Measurements from ENCODE around the gene RPS14. TPM values are rescaled to one million over a fixed set of nuclear protein-coding genes. Genes with fewer than 3 reads are reported as not detected.

RPS14 gene
- total RNA-seq, 2 experiments from 2014 or later, result 3,748 to 3,882 TPM

- H3K9me3 Mint-ChIP-seq, result peaks cover 2% of the 10 kb centered on the region
- H3K4me1 Mint-ChIP-seq (ENCODE audit: low read depth), result peaks cover 15% of the 10 kb centered on the region
- H3K27me3 Mint-ChIP-seq, result no peaks in the 10 kb centered on the region
- ChIA-PET POLR2A (no interaction called here), CTCF (interaction anchor here (1.6 kb wide), 1 partner anchor 92 kb away, joined by 4 read pairs; no protein-coding TSS in a partner anchor)
- H3K27ac Mint-ChIP-seq, result no peak overlapping the region
- no peak for DNase-seq
- H3K36me3 Mint-ChIP-seq, result peaks cover 17% of the 10 kb centered on the region
- intact Hi-C loops (cut with micrococcal nuclease), result no loop called here
- H3K4me3 Mint-ChIP-seq, result no peak overlapping the region
Measured at GRCh38 chr5:150452914-150453313, 3.4 kb upstream of the RPS14 start.

DNA sequence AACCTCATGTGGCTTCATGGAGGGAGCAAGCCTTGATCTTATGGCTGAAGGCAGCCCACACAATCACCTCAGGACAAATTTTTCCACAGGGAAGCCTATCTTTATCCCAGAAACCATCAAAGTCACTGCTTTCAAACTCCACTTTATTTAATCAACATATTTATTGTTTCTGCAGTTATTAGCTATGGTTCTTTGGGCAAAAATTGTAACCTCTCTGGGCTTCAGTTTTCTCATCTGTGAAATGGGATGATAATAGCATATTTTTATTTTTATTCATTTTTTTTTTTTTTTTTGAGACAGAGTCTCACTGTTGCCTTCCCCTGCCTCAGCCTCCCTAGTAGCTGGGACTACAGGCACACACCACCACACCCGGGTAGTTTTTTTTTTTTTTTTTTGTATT, 2.1 kb upstream of the RPS14 start:
- ChIA-PET POLR2A (interaction anchor here (1.7 kb wide), 1 partner anchor 8 kb away, joined by 6 read pairs; no protein-coding TSS in a partner anchor), CTCF (interaction anchor here (1.6 kb wide), 1 partner anchor 93 kb away, joined by 4 read pairs; no protein-coding TSS in a partner anchor)
- H3K4me1 Mint-ChIP-seq (ENCODE audit: low read depth), result peaks cover 19% of the 10 kb centered on the region
- H3K27me3 Mint-ChIP-seq, result no peaks in the 10 kb centered on the region
- DNase-seq, result no peak
- H3K9me3 Mint-ChIP-seq, result peaks cover 2% of the 10 kb centered on the region
- H3K4me3 Mint-ChIP-seq, result no peak overlapping the region
- H3K27ac Mint-ChIP-seq, result no peak overlapping the region
- intact Hi-C loops (cut with micrococcal nuclease), result no loop called here
- peaks cover 30% of the 10 kb centered on the region for H3K36me3 Mint-ChIP-seq

DNA sequence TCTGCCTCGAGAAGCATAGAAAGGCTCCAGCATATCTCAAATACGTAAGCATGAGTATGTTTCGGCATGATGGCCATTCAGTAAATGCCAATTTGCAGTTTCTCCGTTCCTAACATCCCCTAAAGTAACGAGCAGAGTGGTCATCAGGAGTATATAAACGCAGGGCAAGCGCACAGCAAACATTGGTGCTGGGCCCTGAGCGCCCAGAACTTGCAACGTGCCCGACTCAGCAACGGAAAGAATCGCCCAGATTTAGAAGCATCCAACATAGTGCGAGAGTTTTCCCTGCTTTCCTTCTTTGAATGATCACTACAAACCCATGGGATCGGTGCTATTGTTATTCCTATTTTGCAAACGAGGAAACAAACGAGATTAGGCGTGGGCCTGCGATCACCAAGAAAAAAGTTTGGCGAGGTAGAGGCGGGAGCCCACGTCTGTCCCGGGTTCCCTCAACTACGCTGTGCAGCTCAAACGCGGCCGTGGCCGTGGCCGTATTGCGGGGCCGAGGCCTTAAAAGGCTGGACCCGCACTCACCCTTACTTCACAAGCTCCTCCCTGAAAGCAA, 505 bp downstream of the RPS14 start:
- Mint-ChIP-seq H3K9me3 (peaks cover 2% of the 10 kb centered on the region), H3K4me3 (peak overlapping the region; percentile 91), H3K36me3 (peaks cover 52% of the 10 kb centered on the region), H3K4me1 (ENCODE audit: low read depth) (peaks cover 32% of the 10 kb centered on the region), H3K27me3 (no peaks in the 10 kb centered on the region), H3K27ac (peak overlapping the region; percentile 99)
- POLR2A ChIA-PET, result interaction anchor here (0.6 to 1.5 kb wide), 3 partner anchors 8 to 252 kb away, joined by 3 to 4 read pairs (median 4); partner anchors contain the start of genes CD74 and RBM22
- DNase-seq, result no peak
- intact Hi-C loops (cut with micrococcal nuclease), result loop anchor here (1.0 to 5.0 kb wide), 2 partner anchors 92 to 703 kb away; partner anchors contain the start of gene TCOF1
- CTCF ChIA-PET, result interaction anchor here (0.7 to 2.4 kb wide), 8 partner anchors 10 to 899 kb away, joined by 3 to 25 read pairs (median 6); partner anchors contain the start of gene CD74

DNA sequence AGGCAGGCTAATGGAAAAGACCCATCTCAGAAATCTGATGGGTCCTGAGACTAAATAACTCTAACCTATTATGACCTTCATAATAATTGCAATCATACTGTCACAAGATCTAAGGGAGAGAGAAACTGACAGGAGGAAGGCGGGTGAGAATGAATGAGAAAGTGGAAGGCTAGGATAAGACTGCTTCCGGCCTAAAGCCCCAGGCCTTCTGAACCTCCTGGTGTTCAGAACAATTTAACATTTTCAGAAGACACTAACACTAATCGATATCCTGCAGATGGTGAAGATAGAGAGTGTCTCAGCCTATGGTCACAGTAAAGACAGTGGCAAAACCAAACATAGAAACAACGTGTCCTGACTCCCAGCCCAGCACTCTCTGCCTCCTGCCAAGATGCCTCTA, 1.2 kb downstream of the RPS14 start:
- Mint-ChIP-seq H3K9me3 (peaks cover 2% of the 10 kb centered on the region), H3K27ac (peak overlapping the region; percentile 99), H3K4me3 (peak overlapping the region; percentile 91), H3K4me1 (ENCODE audit: low read depth) (peaks cover 34% of the 10 kb centered on the region), H3K36me3 (peaks cover 59% of the 10 kb centered on the region), H3K27me3 (no peaks in the 10 kb centered on the region)
- intact Hi-C loops (cut with micrococcal nuclease), result loop anchor here (5.0 kb wide), 1 partner anchor 704 kb away; no protein-coding TSS in a partner anchor
- POLR2A ChIA-PET, result no interaction called here
- CTCF ChIA-PET, result interaction anchor here (2.0 to 3.5 kb wide), 2 partner anchors 10 kb away, joined by 9 to 11 read pairs; no protein-coding TSS in a partner anchor
- no peak for DNase-seq

- POLR2A ChIA-PET, result no interaction called here
- Mint-ChIP-seq H3K4me3 (peak overlapping the region; percentile 91), H3K36me3 (peaks cover 63% of the 10 kb centered on the region), H3K4me1 (ENCODE audit: low read depth) (peaks cover 36% of the 10 kb centered on the region), H3K27ac (peak overlapping the region; percentile 99), H3K27me3 (no peaks in the 10 kb centered on the region), H3K9me3 (peaks cover 2% of the 10 kb centered on the region)
- intact Hi-C loops (cut with micrococcal nuclease), result loop anchor here (5.0 kb wide), 1 partner anchor 705 kb away; no protein-coding TSS in a partner anchor
- DNase-seq, result no peak
- CTCF ChIA-PET, result interaction anchor here (0.8 to 3.5 kb wide), 2 partner anchors 9 to 11 kb away, joined by 4 to 11 read pairs; no protein-coding TSS in a partner anchor
Measured at GRCh38 chr5:150447188-150447587, 2.4 kb downstream of the RPS14 start.

DNA sequence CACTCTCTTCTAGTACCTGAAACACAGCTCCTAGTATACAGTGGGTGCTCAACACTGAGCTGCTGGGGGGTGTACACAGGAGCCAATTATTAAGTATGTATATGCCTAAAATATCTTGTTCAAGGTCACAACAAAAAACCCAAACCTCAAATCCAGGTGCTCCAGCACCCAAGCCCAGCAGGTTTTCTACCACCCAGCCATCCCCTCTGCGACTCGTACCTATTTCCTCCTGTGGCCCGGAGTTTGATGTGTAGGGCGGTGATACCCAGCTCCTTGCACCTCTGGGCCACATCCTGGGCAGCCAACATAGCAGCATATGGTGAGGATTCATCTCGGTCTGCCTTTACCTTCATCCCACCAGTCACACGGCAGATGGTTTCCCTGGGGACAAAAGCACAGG, 3.0 kb downstream of the RPS14 start:
- POLR2A ChIA-PET, result interaction anchor here (0.6 to 1.2 kb wide), 2 partner anchors 33 to 67 kb away, joined by 4 to 6 read pairs; partner anchors contain the start of gene CD74
- Mint-ChIP-seq H3K27me3 (no peaks in the 10 kb centered on the region), H3K4me1 (ENCODE audit: low read depth) (peaks cover 36% of the 10 kb centered on the region), H3K27ac (peak overlapping the region; percentile 99), H3K36me3 (peaks cover 64% of the 10 kb centered on the region), H3K9me3 (peaks cover 2% of the 10 kb centered on the region), H3K4me3 (peak overlapping the region; percentile 21)
- CTCF ChIA-PET, result interaction anchor here (0.8 to 3.5 kb wide), 2 partner anchors 9 to 10 kb away, joined by 4 to 11 read pairs; no protein-coding TSS in a partner anchor
- intact Hi-C loops (cut with micrococcal nuclease), result loop anchor here (5.0 kb wide), 1 partner anchor 706 kb away; no protein-coding TSS in a partner anchor
- no peak for DNase-seq

- H3K27ac Mint-ChIP-seq, result peak overlapping the region; percentile 99
- CTCF ChIA-PET, result interaction anchor here (1.1 to 3.5 kb wide), 2 partner anchors 8 to 10 kb away, joined by 4 to 11 read pairs; no protein-coding TSS in a partner anchor
- H3K4me1 Mint-ChIP-seq (ENCODE audit: low read depth), result peaks cover 36% of the 10 kb centered on the region
- peaks cover 67% of the 10 kb centered on the region for H3K36me3 Mint-ChIP-seq
- POLR2A ChIA-PET, result interaction anchor here (0.6 to 1.2 kb wide), 3 partner anchors 33 to 716 kb away, joined by 3 to 6 read pairs (median 4); partner anchors contain the start of genes CD74 and PPARGC1B
- intact Hi-C loops (cut with micrococcal nuclease), result loop anchor here (5.0 kb wide), 1 partner anchor 706 kb away; no protein-coding TSS in a partner anchor
- peak overlapping the region; percentile 21 for H3K4me3 Mint-ChIP-seq
- H3K9me3 Mint-ChIP-seq, result peaks cover 2% of the 10 kb centered on the region
- DNase-seq, result no peak
- H3K27me3 Mint-ChIP-seq, result no peaks in the 10 kb centered on the region
Measured at GRCh38 chr5:150446088-150446487, 3.5 kb downstream of the RPS14 start.

DNA sequence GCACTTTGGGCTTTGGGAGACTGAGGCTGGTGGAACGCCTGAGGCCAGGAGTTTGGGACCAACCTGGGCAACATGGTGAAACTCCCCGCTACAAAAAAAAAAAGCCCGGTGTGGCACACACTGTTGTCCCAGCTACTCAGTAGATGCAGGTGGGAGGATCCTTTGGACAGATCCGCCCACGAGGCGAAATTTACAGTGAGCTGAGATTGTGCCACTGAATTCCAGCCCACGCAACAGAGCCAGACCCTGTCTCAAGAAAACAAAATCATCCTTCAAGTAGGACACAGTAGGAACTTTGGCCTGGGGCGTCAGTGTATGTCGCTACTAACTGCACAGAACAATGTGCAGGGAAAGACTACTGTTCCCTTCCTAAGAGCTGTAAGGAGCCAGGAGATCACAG, 4.8 kb downstream of the RPS14 start:
- Mint-ChIP-seq H3K9me3 (no peaks in the 10 kb centered on the region), H3K4me1 (ENCODE audit: low read depth) (peaks cover 36% of the 10 kb centered on the region), H3K27ac (no peak overlapping the region), H3K36me3 (peaks cover 67% of the 10 kb centered on the region), H3K27me3 (no peaks in the 10 kb centered on the region), H3K4me3 (no peak overlapping the region)
- ChIA-PET POLR2A (interaction anchor here (1.0 to 1.2 kb wide), 2 partner anchors 34 to 72 kb away, joined by 3 to 4 read pairs; no protein-coding TSS in a partner anchor), CTCF (interaction anchor here (0.5 to 3.5 kb wide), 3 partner anchors 7 to 357 kb away, joined by 3 to 11 read pairs (median 4); no protein-coding TSS in a partner anchor)
- intact Hi-C loops (cut with micrococcal nuclease), result loop anchor here (5.0 kb wide), 1 partner anchor 708 kb away; no protein-coding TSS in a partner anchor
- DNase-seq, result no peak

DNA sequence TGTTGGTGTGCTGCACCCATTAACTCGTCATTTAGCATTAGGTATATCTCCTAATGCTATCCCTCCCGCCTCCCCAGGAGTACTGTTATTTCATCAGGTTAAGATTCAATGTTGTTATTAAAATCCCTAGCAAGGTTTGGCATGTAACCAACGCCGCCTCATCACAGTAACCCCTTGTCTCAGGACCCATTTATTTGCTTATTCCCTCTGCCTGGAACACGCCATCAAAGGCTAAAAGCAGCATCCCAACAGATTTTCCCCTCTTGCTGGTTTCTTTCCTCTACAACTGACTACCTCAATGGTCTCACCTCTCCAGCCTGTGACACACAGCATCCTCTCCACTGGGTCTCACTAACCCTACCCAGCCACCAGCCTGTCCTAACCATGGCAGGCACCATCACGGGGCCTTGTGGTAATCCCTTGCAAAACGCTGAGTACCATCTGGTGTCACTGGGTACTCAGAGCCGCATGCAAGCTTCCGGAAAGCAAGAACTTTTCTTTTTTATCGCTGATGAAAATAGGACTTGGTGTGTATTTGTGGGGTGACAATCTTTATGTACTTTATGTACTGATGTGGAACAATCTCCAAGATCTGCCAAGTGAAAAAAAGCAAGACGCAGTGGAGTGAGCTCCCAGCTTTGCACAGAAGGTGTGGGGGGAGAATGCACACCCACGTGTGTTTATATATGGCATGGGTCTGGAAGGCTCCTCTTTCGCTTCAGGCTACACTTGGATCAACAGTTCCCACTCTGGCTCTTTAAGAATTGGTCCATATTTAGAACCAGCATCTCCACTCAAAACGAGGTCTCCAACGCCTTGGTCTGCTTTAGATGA, 6.1 kb downstream of the RPS14 start:
- ChIA-PET POLR2A (no interaction called here), CTCF (no interaction called here)
- H3K4me1 Mint-ChIP-seq (ENCODE audit: low read depth), result peaks cover 36% of the 10 kb centered on the region
- no peaks in the 10 kb centered on the region for H3K27me3 Mint-ChIP-seq
- intact Hi-C loops (cut with micrococcal nuclease), result no loop called here
- H3K36me3 Mint-ChIP-seq, result peaks cover 56% of the 10 kb centered on the region
- no peak overlapping the region for H3K4me3 Mint-ChIP-seq
- H3K9me3 Mint-ChIP-seq, result no peaks in the 10 kb centered on the region
- H3K27ac Mint-ChIP-seq, result no peak overlapping the region
- no peak for DNase-seq

DNA sequence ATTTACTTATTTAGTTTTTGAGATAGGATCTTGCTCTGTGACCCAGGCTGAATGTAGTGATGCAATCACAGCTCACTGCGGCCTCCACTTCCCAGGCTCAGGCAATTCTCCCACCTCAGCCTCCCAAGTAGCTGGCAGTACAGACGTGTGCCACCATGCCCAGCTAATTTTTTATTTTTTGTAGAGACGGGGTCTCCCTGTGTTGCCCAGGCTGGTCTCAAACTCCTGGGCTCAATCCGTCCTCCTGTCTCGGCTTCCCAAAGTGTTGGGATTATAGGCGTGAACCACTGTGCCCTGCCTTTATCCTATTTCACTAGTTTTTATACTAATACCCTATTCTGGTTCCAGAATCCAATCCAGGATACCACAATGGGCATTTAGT, 6.8 kb downstream of the RPS14 start:
- Mint-ChIP-seq H3K9me3 (no peaks in the 10 kb centered on the region), H3K4me3 (no peak overlapping the region), H3K27me3 (no peaks in the 10 kb centered on the region), H3K27ac (no peak overlapping the region), H3K36me3 (peaks cover 48% of the 10 kb centered on the region), H3K4me1 (ENCODE audit: low read depth) (peaks cover 28% of the 10 kb centered on the region)
- POLR2A ChIA-PET, result interaction anchor here (0.8 to 1.1 kb wide), 3 partner anchors 30 to 38 kb away, joined by 3 to 4 read pairs (median 3); partner anchors contain the start of gene CD74
- DNase-seq, result no peak
- intact Hi-C loops (cut with micrococcal nuclease), result no loop called here
- CTCF ChIA-PET, result no interaction called here

GRCh38 chr5:150441813-150442698, 7.5 kb downstream of the RPS14 start:
- no peaks in the 10 kb centered on the region for H3K27me3 Mint-ChIP-seq
- no peaks in the 10 kb centered on the region for H3K9me3 Mint-ChIP-seq
- POLR2A ChIA-PET, result interaction anchor here (0.8 to 1.1 kb wide), 3 partner anchors 29 to 37 kb away, joined by 3 to 4 read pairs (median 3); partner anchors contain the start of gene CD74
- no peak for DNase-seq
- no peak overlapping the region for H3K4me3 Mint-ChIP-seq
- intact Hi-C loops (cut with micrococcal nuclease), result no loop called here
- peaks cover 42% of the 10 kb centered on the region for H3K36me3 Mint-ChIP-seq
- H3K4me1 Mint-ChIP-seq (ENCODE audit: low read depth), result peaks cover 22% of the 10 kb centered on the region
- H3K27ac Mint-ChIP-seq, result peak overlapping the region; percentile 49
- CTCF ChIA-PET, result no interaction called here

All from activated CD4-positive, alpha-beta memory T cell treated with anti-CD3 and anti-CD28 coated beads for 36 hours (primary cell).